HG03175 (cell line): Measurements from ENCODE around the gene GAS6.
"Not testable (repeated sequence)": the region's sequence is repeated elsewhere in the genome, so short reads cannot be mapped to it uniquely, and the experiment has no call there.

ENCODE experiments used
- ATAC-seq: cut with Tn5 transposase; IDR thresholded peaks from one replicate; pipeline ENCODE4 v1.9.1; 2021; ENCODE audit warnings: mild to moderate bottlenecking, moderate library complexity; ENCODE audit not compliant: unreplicated experiment

GAS6 gene

GRCh38 chr13:113826446-113826845 lies 37.4 kb downstream of the GAS6 start:
- not testable (repeated sequence) for ATAC-seq

GRCh38 chr13:113825841-113826240 lies 38.0 kb downstream of the GAS6 start:
- no peak for ATAC-seq

- ATAC-seq, result no peak
These were observed 40.1 kb downstream of the GAS6 start for GRCh38 chr13:113823771-113824170.

- no peak for ATAC-seq
These were observed 40.7 kb downstream of the GAS6 start for GRCh38 chr13:113822956-113823744.

- no peak for ATAC-seq
These were observed 41.6 kb downstream of the GAS6 start for GRCh38 chr13:113822266-113822665.

- ATAC-seq, result no peak
These were observed 42.0 kb downstream of the GAS6 start for GRCh38 chr13:113821847-113822246.

GRCh38 chr13:113820813-113821651 lies 42.8 kb downstream of the GAS6 start:
- ATAC-seq, result no peak

GRCh38 chr13:113819731-113820715 lies 43.9 kb downstream of the GAS6 start:
- ATAC-seq, result no peak

- no peak for ATAC-seq
These were observed 44.5 kb downstream of the GAS6 start for GRCh38 chr13:113819341-113819730.

- no peak for ATAC-seq
These were observed 45.1 kb downstream of the GAS6 start for GRCh38 chr13:113818700-113819295.

- ATAC-seq, result no peak
These were observed 45.8 kb downstream of the GAS6 start for GRCh38 chr13:113817860-113818691.

GRCh38 chr13:113816946-113817859 lies 46.7 kb downstream of the GAS6 start:
- ATAC-seq, result peak; percentile 66

- ATAC-seq, result no peak
These were observed 47.5 kb downstream of the GAS6 start for GRCh38 chr13:113816254-113816929.

- no peak for ATAC-seq
These were observed 48.5 kb downstream of the GAS6 start for GRCh38 chr13:113815151-113816058.

GRCh38 chr13:113814435-113814821 lies 49.4 kb downstream of the GAS6 start:
- ATAC-seq, result no peak

GRCh38 chr13:113813749-113814434 lies 50.0 kb downstream of the GAS6 start:
- ATAC-seq, result no peak
